ENCODE results near the gene NOTCH4. TPM values are rescaled to one million over a fixed set of nuclear protein-coding genes. Genes with fewer than 3 reads are reported as not detected.
"Not testable (repeated sequence)": the region's sequence is repeated elsewhere in the genome, so short reads cannot be mapped to it uniquely, and the experiment has no call there.

Gene NOTCH4
- total RNA-seq, 2 experiments from 2014 or later, result 0.50 TPM; not detected in 1

DNA sequence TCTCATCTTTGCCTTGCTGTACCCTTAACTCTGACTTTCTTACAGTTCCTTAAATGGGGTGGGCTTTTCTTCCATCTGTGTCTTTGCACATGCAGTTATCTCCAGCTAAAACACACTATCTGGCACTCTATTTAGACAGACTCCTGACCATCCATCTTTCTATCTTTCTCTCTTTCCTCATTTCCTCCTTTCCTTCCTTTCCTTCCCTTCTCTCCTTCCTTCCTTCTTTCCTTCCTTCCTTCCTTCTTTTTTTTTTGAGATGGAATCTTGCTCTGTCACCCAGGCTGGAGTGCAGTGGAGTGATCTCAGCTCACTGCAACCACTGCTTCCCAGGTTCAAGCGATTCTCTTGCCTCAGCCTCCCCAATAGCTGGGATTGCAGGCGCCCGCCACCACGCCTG is 8.2 kb downstream of the NOTCH4 start:
- intact Hi-C loops (cut with micrococcal nuclease), result no loop called here
- Mint-ChIP-seq H3K27ac (no peak overlapping the region), H3K9me3 (no peaks in the 10 kb centered on the region), H3K4me3 (no peak overlapping the region), H3K27me3 (ENCODE audit: low read depth) (no peaks in the 10 kb centered on the region), H3K36me3 (ENCODE audit: low read depth) (no peaks in the 10 kb centered on the region), H3K4me1 (ENCODE audit: low read depth) (no peaks in the 10 kb centered on the region)
- DNase-seq, result no peak
- CTCF ChIA-PET, result no interaction called here

GRCh38 chr6:32214126-32214525 is 9.7 kb downstream of the NOTCH4 start:
- H3K27me3 Mint-ChIP-seq (ENCODE audit: low read depth), result no peaks in the 10 kb centered on the region
- H3K4me3 Mint-ChIP-seq, result no peak overlapping the region
- H3K4me1 Mint-ChIP-seq (ENCODE audit: low read depth), result no peaks in the 10 kb centered on the region
- H3K27ac Mint-ChIP-seq, result no peak overlapping the region
- DNase-seq, result no peak
- H3K9me3 Mint-ChIP-seq, result no peaks in the 10 kb centered on the region
- H3K36me3 Mint-ChIP-seq (ENCODE audit: low read depth), result no peaks in the 10 kb centered on the region
- CTCF ChIA-PET, result no interaction called here
- intact Hi-C loops (cut with micrococcal nuclease), result no loop called here

GRCh38 chr6:32213649-32214048 is 10.2 kb downstream of the NOTCH4 start:
- no peaks in the 10 kb centered on the region for H3K36me3 Mint-ChIP-seq (ENCODE audit: low read depth)
- no peaks in the 10 kb centered on the region for H3K4me1 Mint-ChIP-seq (ENCODE audit: low read depth)
- H3K27me3 Mint-ChIP-seq (ENCODE audit: low read depth), result no peaks in the 10 kb centered on the region
- no peak overlapping the region for H3K4me3 Mint-ChIP-seq
- H3K9me3 Mint-ChIP-seq, result no peaks in the 10 kb centered on the region
- DNase-seq, result no peak
- intact Hi-C loops (cut with micrococcal nuclease), result no loop called here
- CTCF ChIA-PET, result no interaction called here
- H3K27ac Mint-ChIP-seq, result no peak overlapping the region

- DNase-seq, result no peak
- intact Hi-C loops (cut with micrococcal nuclease), result no loop called here
- no peaks in the 10 kb centered on the region for H3K9me3 Mint-ChIP-seq
- CTCF ChIA-PET, result no interaction called here
- no peaks in the 10 kb centered on the region for H3K4me1 Mint-ChIP-seq (ENCODE audit: low read depth)
- no peak overlapping the region for H3K27ac Mint-ChIP-seq
- H3K4me3 Mint-ChIP-seq, result no peak overlapping the region
- no peaks in the 10 kb centered on the region for H3K27me3 Mint-ChIP-seq (ENCODE audit: low read depth)
- no peaks in the 10 kb centered on the region for H3K36me3 Mint-ChIP-seq (ENCODE audit: low read depth)
Measured at GRCh38 chr6:32212076-32212760, 11.6 kb downstream of the NOTCH4 start.

GRCh38 chr6:32211432-32211831 is 12.4 kb downstream of the NOTCH4 start:
- DNase-seq; H3K27ac Mint-ChIP-seq; CTCF ChIA-PET; intact Hi-C loops (cut with micrococcal nuclease); H3K9me3 Mint-ChIP-seq; H3K4me1 Mint-ChIP-seq (ENCODE audit: low read depth); H3K36me3 Mint-ChIP-seq (ENCODE audit: low read depth); H3K27me3 Mint-ChIP-seq (ENCODE audit: low read depth); H3K4me3 Mint-ChIP-seq: not testable (repeated sequence)

- CTCF ChIA-PET, result no interaction called here
- no peak for DNase-seq
- Mint-ChIP-seq H3K9me3 (no peaks in the 10 kb centered on the region), H3K27ac (no peak overlapping the region), H3K4me1 (ENCODE audit: low read depth) (no peaks in the 10 kb centered on the region), H3K4me3 (no peak overlapping the region), H3K27me3 (ENCODE audit: low read depth) (no peaks in the 10 kb centered on the region), H3K36me3 (ENCODE audit: low read depth) (no peaks in the 10 kb centered on the region)
- intact Hi-C loops (cut with micrococcal nuclease), result no loop called here
Measured at GRCh38 chr6:32210191-32210601, 13.7 kb downstream of the NOTCH4 start.

GRCh38 chr6:32208996-32209395 is 14.9 kb downstream of the NOTCH4 start:
- Mint-ChIP-seq H3K4me3 (no peak overlapping the region), H3K27me3 (ENCODE audit: low read depth) (no peaks in the 10 kb centered on the region), H3K36me3 (ENCODE audit: low read depth) (no peaks in the 10 kb centered on the region), H3K4me1 (ENCODE audit: low read depth) (no peaks in the 10 kb centered on the region), H3K27ac (no peak overlapping the region), H3K9me3 (no peaks in the 10 kb centered on the region)
- no peak for DNase-seq
- intact Hi-C loops (cut with micrococcal nuclease), result no loop called here
- CTCF ChIA-PET, result no interaction called here

DNA sequence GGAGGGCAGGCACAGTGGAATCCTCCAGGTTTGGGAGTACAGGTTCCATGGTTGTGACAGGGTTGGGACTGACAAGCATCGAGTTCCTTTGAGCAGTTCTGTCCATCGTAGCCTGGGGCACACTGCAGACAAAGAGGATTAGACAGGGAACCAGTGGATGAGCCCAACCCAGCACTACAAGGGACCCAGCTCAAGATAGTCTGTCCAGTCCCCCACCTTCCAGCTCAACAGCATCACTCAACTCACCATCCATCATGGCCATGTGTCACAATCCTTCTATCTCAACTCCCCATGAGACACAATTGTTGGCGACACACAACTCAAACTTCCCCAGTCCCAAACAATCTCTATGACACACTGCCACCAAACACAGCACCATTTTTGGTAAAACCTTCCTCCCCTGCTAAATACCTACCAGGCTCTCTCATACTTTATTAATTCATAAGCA is 19.6 kb downstream of the NOTCH4 start:
- no peak overlapping the region for H3K27ac Mint-ChIP-seq
- intact Hi-C loops (cut with micrococcal nuclease), result no loop called here
- H3K4me1 Mint-ChIP-seq (ENCODE audit: low read depth), result no peaks in the 10 kb centered on the region
- no peak for DNase-seq
- H3K9me3 Mint-ChIP-seq, result no peaks in the 10 kb centered on the region
- H3K27me3 Mint-ChIP-seq (ENCODE audit: low read depth), result no peaks in the 10 kb centered on the region
- H3K36me3 Mint-ChIP-seq (ENCODE audit: low read depth), result no peaks in the 10 kb centered on the region
- CTCF ChIA-PET, result no interaction called here
- H3K4me3 Mint-ChIP-seq, result no peak overlapping the region

- Mint-ChIP-seq H3K4me1 (ENCODE audit: low read depth) (no peaks in the 10 kb centered on the region), H3K9me3 (no peaks in the 10 kb centered on the region), H3K27me3 (ENCODE audit: low read depth) (no peaks in the 10 kb centered on the region), H3K27ac (no peak overlapping the region), H3K36me3 (ENCODE audit: low read depth) (no peaks in the 10 kb centered on the region), H3K4me3 (no peak overlapping the region)
- CTCF ChIA-PET, result no interaction called here
- intact Hi-C loops (cut with micrococcal nuclease), result no loop called here
- no peak for DNase-seq
Measured at GRCh38 chr6:32203426-32204267, 20.2 kb downstream of the NOTCH4 start.

- Mint-ChIP-seq H3K9me3 (no peaks in the 10 kb centered on the region), H3K4me1 (ENCODE audit: low read depth) (no peaks in the 10 kb centered on the region), H3K4me3 (no peak overlapping the region), H3K27me3 (ENCODE audit: low read depth) (no peaks in the 10 kb centered on the region), H3K36me3 (ENCODE audit: low read depth) (no peaks in the 10 kb centered on the region), H3K27ac (no peak overlapping the region)
- intact Hi-C loops (cut with micrococcal nuclease), result no loop called here
- DNase-seq, result no peak
- CTCF ChIA-PET, result no interaction called here
Measured at GRCh38 chr6:32202186-32202585, 21.7 kb downstream of the NOTCH4 start.

DNA sequence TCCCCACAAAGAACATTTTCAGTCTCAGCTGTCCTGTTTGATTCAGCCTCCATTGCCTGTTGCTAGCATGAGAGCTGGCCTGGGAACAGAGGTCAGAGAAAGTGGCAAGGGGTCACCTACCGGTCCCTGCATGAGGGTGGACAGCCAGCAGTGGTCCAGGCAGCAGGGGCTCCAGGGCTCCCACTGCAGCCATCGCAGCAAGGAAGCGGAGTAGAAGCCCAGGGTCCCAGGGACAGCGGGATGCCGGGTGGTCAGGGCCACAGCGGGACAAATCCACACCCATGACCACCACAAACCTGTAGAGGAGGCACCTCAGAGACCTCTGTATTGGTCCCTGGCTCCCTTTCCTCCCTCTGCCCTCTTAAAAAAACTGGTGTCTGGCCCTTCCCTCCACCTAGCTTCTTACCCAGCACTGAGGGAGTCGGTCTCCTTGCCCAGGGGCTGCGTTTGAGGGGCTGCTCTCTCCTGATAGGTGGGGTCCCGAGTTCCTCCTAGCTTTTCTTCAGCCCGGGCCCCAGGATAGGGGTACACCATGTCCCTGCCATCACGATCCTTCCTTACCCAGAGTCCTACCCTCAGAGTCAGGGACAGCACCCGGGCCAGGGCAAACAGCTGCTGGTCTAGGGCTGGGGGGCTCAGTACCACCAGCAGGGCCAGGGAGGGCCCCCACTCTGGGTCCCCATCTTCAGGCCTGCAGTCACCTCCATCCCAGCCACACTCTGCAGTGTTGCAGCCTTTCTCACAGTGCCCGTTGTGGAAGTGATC is 23.0 kb downstream of the NOTCH4 start:
- DNase-seq, result no peak
- peaks cover 1% of the 10 kb centered on the region for H3K36me3 Mint-ChIP-seq (ENCODE audit: low read depth)
- H3K4me1 Mint-ChIP-seq (ENCODE audit: low read depth), result peaks cover 9% of the 10 kb centered on the region
- no peak overlapping the region for H3K4me3 Mint-ChIP-seq
- no peaks in the 10 kb centered on the region for H3K9me3 Mint-ChIP-seq
- CTCF ChIA-PET, result no interaction called here
- intact Hi-C loops (cut with micrococcal nuclease), result no loop called here
- no peaks in the 10 kb centered on the region for H3K27me3 Mint-ChIP-seq (ENCODE audit: low read depth)
- no peak overlapping the region for H3K27ac Mint-ChIP-seq

DNA sequence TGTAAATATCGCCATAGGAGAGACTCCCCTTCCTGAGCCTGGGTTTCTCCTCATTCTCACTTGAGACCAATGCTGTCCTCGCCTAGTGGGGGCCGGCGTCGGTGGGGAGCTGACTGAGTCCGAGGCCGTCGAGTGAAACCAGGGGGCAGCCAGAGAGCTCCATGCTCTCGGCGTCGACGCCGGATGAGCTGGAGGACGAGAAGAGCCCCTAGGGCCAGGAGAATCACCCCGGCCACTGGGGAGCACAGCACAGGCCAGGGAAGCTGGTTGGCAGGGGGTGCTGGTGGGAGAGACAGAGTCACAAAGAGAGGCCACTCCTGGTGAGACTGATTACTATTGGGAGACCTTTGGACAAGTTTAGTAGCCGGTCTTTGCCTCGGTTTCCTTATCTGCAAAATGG is 25.0 kb downstream of the NOTCH4 start:
- no peak for DNase-seq
- CTCF ChIA-PET, result no interaction called here
- no peaks in the 10 kb centered on the region for H3K9me3 Mint-ChIP-seq
- intact Hi-C loops (cut with micrococcal nuclease), result loop anchor here (5.0 to 10.0 kb wide), 4 partner anchors 653 to 1006 kb away; partner anchors contain the start of genes ATP6V1G2, DDX39B, HSD17B8 and MICB
- H3K4me3 Mint-ChIP-seq, result no peak overlapping the region
- H3K4me1 Mint-ChIP-seq (ENCODE audit: low read depth), result peaks cover 23% of the 10 kb centered on the region
- no peak overlapping the region for H3K27ac Mint-ChIP-seq
- H3K27me3 Mint-ChIP-seq (ENCODE audit: low read depth), result no peaks in the 10 kb centered on the region
- peaks cover 1% of the 10 kb centered on the region for H3K36me3 Mint-ChIP-seq (ENCODE audit: low read depth)
